ENCODE results near the gene TPI1. TPM values are rescaled to one million over a fixed set of nuclear protein-coding genes. Genes with fewer than 3 reads are reported as not detected.

Gene TPI1
- total and polyA plus RNA-seq, 3 donors from 2014 or later, result 347 to 544 (median 356) TPM

DNA sequence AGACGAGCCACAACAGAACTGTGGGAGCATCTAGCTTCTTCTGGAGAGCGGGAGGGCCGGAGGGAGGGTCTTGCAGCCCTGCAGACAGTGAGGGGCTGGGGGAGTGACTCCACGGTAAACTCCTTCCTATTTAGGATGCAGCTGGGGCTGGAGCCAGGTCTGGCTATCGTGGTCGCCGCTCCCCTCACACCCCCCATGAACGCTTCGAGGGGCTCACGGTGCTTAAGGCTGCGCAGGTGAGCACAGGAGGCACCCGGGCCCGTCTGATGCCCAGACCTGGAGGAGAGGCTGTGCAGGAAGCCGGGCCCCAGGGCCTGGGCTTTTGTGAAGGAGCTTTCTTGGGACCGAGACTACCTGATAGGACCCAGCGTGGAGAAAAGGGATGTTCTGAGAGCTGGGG is 30.5 kb upstream of the TPI1 start:
- DNase-seq, result no peak
- Histone ChIP-seq H3K4me3 (no peak overlapping the region), H3K4me1 (no peaks in the 10 kb centered on the region), H3K9me3 (no peaks in the 10 kb centered on the region), H3K36me3 (ENCODE audit: low read depth, missing control alignments) (no peaks in the 10 kb centered on the region), H3K27me3 (no peaks in the 10 kb centered on the region), H3K27ac (no peak overlapping the region)
- WGBS, 2 donors, result 79 to 88% methylated on average over 6 to 16 of the region's 16 CpGs
- no peak for TF ChIP-seq POLR2A (IDR thresholded peaks at IDR 0.05)
- TF ChIP-seq, protein P1, sequence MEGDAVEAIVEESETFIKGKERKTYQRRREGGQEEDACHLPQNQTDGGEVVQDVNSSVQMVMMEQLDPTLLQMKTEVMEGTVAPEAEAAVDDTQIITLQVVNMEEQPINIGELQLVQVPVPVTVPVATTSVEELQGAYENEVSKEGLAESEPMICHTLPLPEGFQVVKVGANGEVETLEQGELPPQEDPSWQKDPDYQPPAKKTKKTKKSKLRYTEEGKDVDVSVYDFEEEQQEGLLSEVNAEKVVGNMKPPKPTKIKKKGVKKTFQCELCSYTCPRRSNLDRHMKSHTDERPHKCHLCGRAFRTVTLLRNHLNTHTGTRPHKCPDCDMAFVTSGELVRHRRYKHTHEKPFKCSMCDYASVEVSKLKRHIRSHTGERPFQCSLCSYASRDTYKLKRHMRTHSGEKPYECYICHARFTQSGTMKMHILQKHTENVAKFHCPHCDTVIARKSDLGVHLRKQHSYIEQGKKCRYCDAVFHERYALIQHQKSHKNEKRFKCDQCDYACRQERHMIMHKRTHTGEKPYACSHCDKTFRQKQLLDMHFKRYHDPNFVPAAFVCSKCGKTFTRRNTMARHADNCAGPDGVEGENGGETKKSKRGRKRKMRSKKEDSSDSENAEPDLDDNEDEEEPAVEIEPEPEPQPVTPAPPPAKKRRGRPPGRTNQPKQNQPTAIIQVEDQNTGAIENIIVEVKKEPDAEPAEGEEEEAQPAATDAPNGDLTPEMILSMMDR (IDR thresholded peaks at IDR 0.05), result no peak
- intact Hi-C loops (cut with DNase I; ENCODE audit: low total_unique reads), result no loop called here

- no peak overlapping the region for H3K4me3 ChIP-seq
- H3K9me3 ChIP-seq, result no peaks in the 10 kb centered on the region
- DNase-seq, result no peak
- intact Hi-C loops (cut with DNase I; ENCODE audit: low total_unique reads), result no loop called here
- H3K27ac ChIP-seq, result no peak overlapping the region
- H3K4me1 ChIP-seq, result no peaks in the 10 kb centered on the region
- no peaks in the 10 kb centered on the region for H3K36me3 ChIP-seq (ENCODE audit: low read depth, missing control alignments)
- 91 to 95% methylated on average over 15 to 26 of the region's 26 CpGs for WGBS, 2 donors
- no peaks in the 10 kb centered on the region for H3K27me3 ChIP-seq
- TF ChIP-seq, protein P1 (IDR thresholded peaks at IDR 0.05), result no peak
- no peak for TF ChIP-seq POLR2A (IDR thresholded peaks at IDR 0.05)
Observed at GRCh38 chr12:6837370-6838060, 29.8 kb upstream of the TPI1 start.

GRCh38 chr12:6838854-6839253 is 28.5 kb upstream of the TPI1 start:
- DNase-seq, result no peak
- no peak overlapping the region for H3K4me3 ChIP-seq
- no peaks in the 10 kb centered on the region for H3K9me3 ChIP-seq
- H3K4me1 ChIP-seq, result no peaks in the 10 kb centered on the region
- H3K27ac ChIP-seq, result no peak overlapping the region
- H3K36me3 ChIP-seq (ENCODE audit: low read depth, missing control alignments), result no peaks in the 10 kb centered on the region
- WGBS, 2 donors, result 85 to 88% methylated on average over 16 of the region's 16 CpGs
- TF ChIP-seq POLR2A (IDR thresholded peaks at IDR 0.05), result no peak
- TF ChIP-seq, protein P1 (IDR thresholded peaks at IDR 0.05), result no peak
- intact Hi-C loops (cut with DNase I; ENCODE audit: low total_unique reads), result no loop called here
- H3K27me3 ChIP-seq, result no peaks in the 10 kb centered on the region

DNA sequence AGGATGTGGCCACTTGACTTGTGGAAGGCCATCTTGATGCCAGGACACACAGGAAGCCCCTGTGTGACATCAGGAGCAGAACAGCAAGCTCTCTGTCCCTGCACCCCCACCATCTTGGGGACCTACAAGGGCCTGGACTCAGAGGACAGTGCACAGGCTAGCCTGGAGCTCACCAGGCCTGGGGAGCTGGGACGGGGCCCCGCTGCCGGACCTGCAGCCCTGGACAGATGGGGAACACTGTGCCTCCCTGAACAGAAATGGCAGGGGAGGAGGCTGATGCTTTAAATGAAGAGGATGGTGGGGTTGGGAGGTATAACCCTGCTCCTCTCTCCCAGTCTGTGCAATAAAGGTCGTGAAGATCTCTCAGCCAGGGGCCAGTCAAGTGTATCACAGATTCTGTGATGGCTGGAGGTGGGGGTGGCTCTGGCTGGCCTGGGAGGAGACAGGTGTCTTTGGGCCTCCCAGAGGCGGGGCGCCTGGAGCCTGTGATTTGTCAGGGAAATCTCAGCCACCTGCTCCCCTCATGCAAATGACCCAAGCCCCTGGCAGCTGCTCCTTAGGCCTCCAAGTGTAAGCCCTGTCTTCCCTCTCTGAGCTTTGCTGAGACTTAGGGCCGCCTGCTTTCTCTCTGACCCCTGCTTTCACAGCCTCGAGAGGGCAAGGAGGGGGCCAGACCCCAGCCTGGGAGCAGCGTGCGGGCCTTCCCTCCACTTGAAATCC is 27.7 kb upstream of the TPI1 start:
- H3K36me3 ChIP-seq (ENCODE audit: low read depth, missing control alignments), result no peaks in the 10 kb centered on the region
- H3K4me3 ChIP-seq, result no peak overlapping the region
- intact Hi-C loops (cut with DNase I; ENCODE audit: low total_unique reads), result no loop called here
- TF ChIP-seq, protein P1 (IDR thresholded peaks at IDR 0.05), result no peak
- TF ChIP-seq POLR2A (IDR thresholded peaks at IDR 0.05), result no peak
- no peaks in the 10 kb centered on the region for H3K27me3 ChIP-seq
- no peak overlapping the region for H3K27ac ChIP-seq
- DNase-seq, result no peak
- no peaks in the 10 kb centered on the region for H3K9me3 ChIP-seq
- 78 to 88% methylated on average over 10 of the region's 10 CpGs for WGBS, 2 donors
- no peaks in the 10 kb centered on the region for H3K4me1 ChIP-seq
